Panc1 (cell line): ENCODE results near the gene S100P. TPM values are rescaled to one million over a fixed set of nuclear protein-coding genes. Genes with fewer than 3 reads are reported as not detected.
A peak's percentile ranks its signal among the peaks of the same experiment; 100 is the strongest.

Source experiments
- ATAC-seq: fragments of 200-7000 bp; cut with Tn5 transposase; 2 replicates; pipeline ENCODE4 v1.9.1; 2020; ENCODE audit warnings: mild to moderate bottlenecking, moderate library complexity
- BruUV-seq: library from RNA; stranded (reverse); fragments of 400-500 nt; replicated peaks from 2 replicates; lab custom pipeline; 2021; lab: Mats Ljungman, UMichigan
- CTCF ChIA-PET: fragments of 300-600 bp; sonication (Branson Sonifier 250); formaldehyde crosslinking; loops from one replicate; lab custom pipeline; 2022; ENCODE audit warnings: antibody characterized with exemption; lab: Charles Lee
- POLR2A ChIA-PET: fragments of 300-600 bp; sonication (Branson Sonifier 250); formaldehyde crosslinking; loops from one replicate; lab custom pipeline; 2022; ENCODE audit warnings: antibody characterized with exemption; lab: Charles Lee
- DNase-seq: peaks from one replicate; pipeline ENCODE4 v3.0.0-alpha.2; 2010; ENCODE audit warnings: low read depth, low spot score
- H3K27ac ChIP-seq: 2 replicates; pipeline ENCODE4 v1.5.1; 2011; ENCODE audit warnings: mild to moderate bottlenecking, low read length, inconsistent platforms
- H3K27me3 ChIP-seq: fragments of 200-500 bp; sonication (Bioruptor generic); 2 replicates; pipeline ENCODE4 v1.6.0; 2014; ENCODE audit warnings: low read length, inconsistent platforms; ENCODE audit not compliant: control insufficient read depth, insufficient read depth
- H3K36me3 ChIP-seq: fragments of 200-500 bp; sonication (Bioruptor generic); 2 replicates; pipeline ENCODE4 v1.5.1; 2014; ENCODE audit warnings: inconsistent platforms, mild to moderate bottlenecking, low read length, moderate library complexity; ENCODE audit not compliant: control insufficient read depth, insufficient read depth
- H3K4me1 ChIP-seq: 2 replicates; pipeline ENCODE4 v1.5.1; 2011; ENCODE audit warnings: inconsistent platforms, mild to moderate bottlenecking, low read length, moderate library complexity; ENCODE audit not compliant: control insufficient read depth, insufficient read depth
- H3K4me3 ChIP-seq, 2 experiments: 2 replicates each; pipeline ENCODE4 v1.5.1; 2011 to 2012; ENCODE audit warnings: low read depth in 2 of 2, low read length in 2 of 2, mild to moderate bottlenecking in 2 of 2, inconsistent platforms in 1 of 2, moderate library complexity in 1 of 2
- H3K9me3 ChIP-seq: fragments of 200-500 bp; sonication (Bioruptor generic); 2 replicates; pipeline ENCODE4 v1.5.1; 2014; ENCODE audit warnings: low read depth, mild to moderate bottlenecking, inconsistent platforms, low read length, moderate library complexity; ENCODE audit not compliant: control insufficient read depth, insufficient read depth
- CTCF ChIP-seq: fragments of 450-650 bp; IDR thresholded peaks from 2 replicates; pipeline ENCODE4 v1.5.1; 2017; ENCODE audit warnings: mild to moderate bottlenecking
- POLR2AphosphoS5 ChIP-seq: IDR thresholded peaks from 2 replicates; pipeline ENCODE4 v1.6.1; 2012; ENCODE audit warnings: mild to moderate bottlenecking, low read depth, low read length, moderate library complexity
- SIN3A ChIP-seq: IDR thresholded peaks from 2 replicates; pipeline ENCODE4 v1.6.1; 2012; ENCODE audit warnings: low read depth, mild to moderate bottlenecking, low read length, moderate library complexity, borderline replicate concordance; ENCODE audit not compliant: insufficient read depth
- TCF7L2 ChIP-seq: IDR thresholded peaks from 2 replicates; pipeline ENCODE4 v1.6.1; 2011; ENCODE audit warnings: mild to moderate bottlenecking, low read depth, low read length, inconsistent platforms
- in situ Hi-C: cut with HindIII; loops from 2 replicates; pipeline ENCODE4 v1.10.0; 2016; ENCODE audit warnings: low sequenced_read_pairs, low pct_unique_long_range_greater_than_20kb
- intact Hi-C: fragments of 100-400 bp; cut with micrococcal nuclease; formaldehyde crosslinking; loops from one replicate; pipeline ENCODE4 v1.10.0; 2022; ENCODE audit not compliant: unreplicated experiment
- total RNA-seq: library from RNA; stranded (reverse); gene quantifications from one replicate; pipeline ENCODE4 v1.2.1, GENCODE V29; 2021; ENCODE audit not compliant: unreplicated experiment
- TF ChIP-seq, protein P1 (sequence below), 2 experiments: IDR thresholded peaks; 2 replicates each; pipeline ENCODE4 v1.6.1; 2011 to 2012; ENCODE audit warnings: low read depth in 2 of 2, control low read depth in 1 of 2, low read length in 1 of 2, mild to moderate bottlenecking in 1 of 2, moderate library complexity in 1 of 2; ENCODE audit not compliant: insufficient read depth in 1 of 2

Gene S100P
- total RNA-seq, 1 experiment from 2014 or later, result 2.3 TPM

DNA sequence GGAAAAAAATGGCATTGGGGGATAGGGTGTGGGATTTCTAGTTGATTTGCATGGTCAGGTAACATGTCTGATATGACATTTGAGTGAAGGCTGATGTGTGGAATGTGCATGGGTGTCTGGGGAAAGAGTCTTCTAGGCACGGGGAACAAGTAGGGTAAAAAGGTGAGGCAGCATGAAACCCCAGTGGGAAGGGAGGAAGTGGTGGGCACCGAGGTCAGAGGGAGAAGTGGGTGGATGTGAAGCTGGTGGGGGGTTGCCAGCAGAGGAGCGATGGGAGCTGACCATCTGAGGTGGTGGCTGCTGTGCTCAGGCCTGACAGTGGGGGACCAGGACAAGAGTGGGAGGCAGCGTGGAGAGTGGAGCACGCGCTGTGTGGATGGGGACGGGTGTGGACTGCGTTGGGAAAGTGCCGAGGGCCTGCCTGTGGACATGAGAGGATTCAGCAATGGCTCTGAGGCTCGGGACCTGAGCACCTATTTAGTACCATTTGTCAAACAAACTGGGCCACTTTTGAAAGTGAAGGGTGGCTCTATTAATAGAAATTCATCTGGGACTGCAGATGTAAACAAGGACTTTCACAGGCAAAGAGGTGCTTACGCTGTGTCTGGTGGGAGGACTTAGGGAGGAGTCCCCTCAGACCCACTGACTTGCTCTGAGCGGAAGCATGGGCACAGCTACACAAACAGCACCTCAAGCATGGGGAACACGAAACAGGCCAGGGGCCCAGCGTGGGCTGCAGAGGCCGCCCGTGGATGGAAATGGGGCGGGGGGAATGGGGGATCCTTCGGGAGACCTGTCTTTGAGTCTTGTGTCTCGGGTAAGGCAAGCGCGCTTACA, 16.7 kb upstream of the S100P start:
- TF ChIP-seq SIN3A (no peak), TCF7L2 (no peak)
- DNase-seq (no peak), ATAC-seq (no peak)
- ChIA-PET CTCF (no interaction called here), POLR2A (no interaction called here)
- Histone ChIP-seq H3K36me3 (peaks cover 2% of the 10 kb centered on the region), H3K27ac (no peak overlapping the region), H3K27me3 (no peaks in the 10 kb centered on the region), H3K9me3 (no peaks in the 10 kb centered on the region), H3K4me1 (peaks cover 12% of the 10 kb centered on the region), H3K4me3 (no peak overlapping the region)
- BruUV-seq, result no TSS peak
- in situ Hi-C loops (no loop called here), intact Hi-C loops (no loop called here)

- in situ Hi-C loops (no loop called here), intact Hi-C loops (no loop called here)
- no peak for DNase-seq
- TF ChIP-seq TCF7L2 (no peak), SIN3A (no peak), CTCF (no peak), POLR2AphosphoS5 (no peak)
- TF ChIP-seq, protein P1, sequence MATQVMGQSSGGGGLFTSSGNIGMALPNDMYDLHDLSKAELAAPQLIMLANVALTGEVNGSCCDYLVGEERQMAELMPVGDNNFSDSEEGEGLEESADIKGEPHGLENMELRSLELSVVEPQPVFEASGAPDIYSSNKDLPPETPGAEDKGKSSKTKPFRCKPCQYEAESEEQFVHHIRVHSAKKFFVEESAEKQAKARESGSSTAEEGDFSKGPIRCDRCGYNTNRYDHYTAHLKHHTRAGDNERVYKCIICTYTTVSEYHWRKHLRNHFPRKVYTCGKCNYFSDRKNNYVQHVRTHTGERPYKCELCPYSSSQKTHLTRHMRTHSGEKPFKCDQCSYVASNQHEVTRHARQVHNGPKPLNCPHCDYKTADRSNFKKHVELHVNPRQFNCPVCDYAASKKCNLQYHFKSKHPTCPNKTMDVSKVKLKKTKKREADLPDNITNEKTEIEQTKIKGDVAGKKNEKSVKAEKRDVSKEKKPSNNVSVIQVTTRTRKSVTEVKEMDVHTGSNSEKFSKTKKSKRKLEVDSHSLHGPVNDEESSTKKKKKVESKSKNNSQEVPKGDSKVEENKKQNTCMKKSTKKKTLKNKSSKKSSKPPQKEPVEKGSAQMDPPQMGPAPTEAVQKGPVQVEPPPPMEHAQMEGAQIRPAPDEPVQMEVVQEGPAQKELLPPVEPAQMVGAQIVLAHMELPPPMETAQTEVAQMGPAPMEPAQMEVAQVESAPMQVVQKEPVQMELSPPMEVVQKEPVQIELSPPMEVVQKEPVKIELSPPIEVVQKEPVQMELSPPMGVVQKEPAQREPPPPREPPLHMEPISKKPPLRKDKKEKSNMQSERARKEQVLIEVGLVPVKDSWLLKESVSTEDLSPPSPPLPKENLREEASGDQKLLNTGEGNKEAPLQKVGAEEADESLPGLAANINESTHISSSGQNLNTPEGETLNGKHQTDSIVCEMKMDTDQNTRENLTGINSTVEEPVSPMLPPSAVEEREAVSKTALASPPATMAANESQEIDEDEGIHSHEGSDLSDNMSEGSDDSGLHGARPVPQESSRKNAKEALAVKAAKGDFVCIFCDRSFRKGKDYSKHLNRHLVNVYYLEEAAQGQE (IDR thresholded peaks at IDR 0.05; ENCODE audit: insufficient read depth in 1 of 2, low read depth in 2 of 2, low read length in 1 of 2), result no peak
- no peak overlapping the region for H3K27ac ChIP-seq
- CTCF ChIA-PET, result interaction anchor here (0.6 kb wide), 1 partner anchor 56 kb away, joined by 4 read pairs; no protein-coding TSS in a partner anchor
- BruUV-seq, result no TSS peak
- H3K36me3 ChIP-seq, result peaks cover 2% of the 10 kb centered on the region; the same call in 1 of the 2 replicates
- peaks cover 9% of the 10 kb centered on the region for H3K4me1 ChIP-seq
- ATAC-seq, result peak; percentile 43; the same call in 1 of the 2 replicates
- no peaks in the 10 kb centered on the region for H3K9me3 ChIP-seq
- POLR2A ChIA-PET, result no interaction called here
- no peaks in the 10 kb centered on the region for H3K27me3 ChIP-seq
- H3K4me3 ChIP-seq, result no peak overlapping the region
These were observed 13.2 kb upstream of the S100P start for GRCh38 chr4:6680372-6681034.
